Tibial nerve (tissue), 4 donors: ENCODE measurements around the gene ZBTB47.

Experiments
- EP300 ChIP-seq, 2 donors: sonication (generic); formaldehyde crosslinking; IDR thresholded peaks; one replicate each; pipeline ENCODE4 v1.6.1; 2017; ENCODE audit warnings: antibody characterized with exemption in 2 of 2, mild to moderate bottlenecking in 1 of 2
- POLR2A ChIP-seq, 2 donors: fragments of 450-650 bp; IDR thresholded peaks; one replicate each; pipeline ENCODE4 v1.6.1; 2017; ENCODE audit warnings: antibody characterized with exemption in 2 of 2, mild to moderate bottlenecking in 2 of 2, moderate library complexity in 2 of 2
- TF ChIP-seq, protein P1 (sequence below), 5 experiments: fragments of 200-600 bp in 3 of 5; fragments of 450-650 bp in 2 of 5; sonication (generic) in 3 of 5; IDR thresholded peaks; one replicate each; pipeline ENCODE4 v1.5.1; 2016 to 2019; ENCODE audit warnings: antibody characterized with exemption in 5 of 5, mild to moderate bottlenecking in 3 of 5, moderate library complexity in 2 of 5

DNA sequence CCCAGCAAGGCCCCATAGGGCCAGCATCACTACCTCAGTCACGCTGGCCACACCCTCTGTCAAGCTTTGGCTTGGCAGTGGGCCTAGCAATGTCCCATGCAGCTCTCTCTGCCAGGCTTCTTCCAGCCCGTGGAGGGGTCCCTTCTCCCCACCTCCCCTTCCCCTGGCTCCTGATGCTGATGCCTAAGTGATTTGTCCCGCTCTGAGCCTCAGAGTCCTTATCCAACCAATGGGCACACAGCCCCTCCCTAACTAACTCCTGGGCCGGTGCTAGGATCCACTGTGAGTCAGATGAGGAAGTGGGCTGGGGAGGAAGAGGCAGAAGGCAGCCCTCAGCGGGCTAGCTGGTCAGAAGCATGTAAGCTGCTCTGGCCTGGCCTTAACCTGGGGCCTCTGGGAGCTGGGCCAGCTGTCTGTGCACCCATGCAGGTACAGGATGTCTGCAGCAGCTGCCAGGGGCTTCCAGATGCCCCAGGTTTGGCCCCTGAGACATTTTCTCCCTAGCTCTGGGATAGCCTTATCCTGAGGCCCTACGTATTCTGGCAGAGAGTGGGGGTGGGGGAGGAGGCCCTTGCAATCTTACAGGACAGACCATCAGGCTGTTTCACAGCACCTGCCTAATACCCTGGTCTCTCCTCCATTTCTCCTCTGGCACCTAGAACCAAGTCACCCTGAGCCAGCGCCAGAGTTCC is 740 bp upstream of the ZBTB47 start:
- peak in 1 of 2 donors; percentile 68 for TF ChIP-seq EP300 (IDR thresholded peaks at IDR 0.05)
- TF ChIP-seq, protein P1, sequence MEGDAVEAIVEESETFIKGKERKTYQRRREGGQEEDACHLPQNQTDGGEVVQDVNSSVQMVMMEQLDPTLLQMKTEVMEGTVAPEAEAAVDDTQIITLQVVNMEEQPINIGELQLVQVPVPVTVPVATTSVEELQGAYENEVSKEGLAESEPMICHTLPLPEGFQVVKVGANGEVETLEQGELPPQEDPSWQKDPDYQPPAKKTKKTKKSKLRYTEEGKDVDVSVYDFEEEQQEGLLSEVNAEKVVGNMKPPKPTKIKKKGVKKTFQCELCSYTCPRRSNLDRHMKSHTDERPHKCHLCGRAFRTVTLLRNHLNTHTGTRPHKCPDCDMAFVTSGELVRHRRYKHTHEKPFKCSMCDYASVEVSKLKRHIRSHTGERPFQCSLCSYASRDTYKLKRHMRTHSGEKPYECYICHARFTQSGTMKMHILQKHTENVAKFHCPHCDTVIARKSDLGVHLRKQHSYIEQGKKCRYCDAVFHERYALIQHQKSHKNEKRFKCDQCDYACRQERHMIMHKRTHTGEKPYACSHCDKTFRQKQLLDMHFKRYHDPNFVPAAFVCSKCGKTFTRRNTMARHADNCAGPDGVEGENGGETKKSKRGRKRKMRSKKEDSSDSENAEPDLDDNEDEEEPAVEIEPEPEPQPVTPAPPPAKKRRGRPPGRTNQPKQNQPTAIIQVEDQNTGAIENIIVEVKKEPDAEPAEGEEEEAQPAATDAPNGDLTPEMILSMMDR (IDR thresholded peaks at IDR 0.05): no peak
- TF ChIP-seq POLR2A (IDR thresholded peaks at IDR 0.05): peak; percentile 70 to 73
